BE2C (cell line): Measurements from ENCODE around the gene SLC12A6.

ENCODE experiments used
- DNase-seq: peaks from one replicate; pipeline ENCODE4 v3.0.0-alpha.2; 2020
- H3K27me3 ChIP-seq: fragments of 250-450 bp; sonication (Bioruptor Pico); 2 replicates; pipeline ENCODE4 v1.5.1; 2020; ENCODE audit warnings: mild to moderate bottlenecking
- H3K36me3 ChIP-seq: fragments of 250-450 bp; sonication (Bioruptor Pico); 2 replicates; pipeline ENCODE4 v1.5.1; 2020; ENCODE audit warnings: mild to moderate bottlenecking
- H3K4me1 ChIP-seq: fragments of 250-450 bp; sonication (Bioruptor Pico); 2 replicates; pipeline ENCODE4 v1.5.1; 2020
- H3K4me3 ChIP-seq: 2 replicates; pipeline ENCODE4 v1.5.1; 2011; ENCODE audit warnings: low read depth, low read length
- H3K9me3 ChIP-seq: fragments of 250-450 bp; sonication (Bioruptor Pico); 2 replicates; pipeline ENCODE4 v1.5.1; 2020
- CTCF ChIP-seq: IDR thresholded peaks from 2 replicates; pipeline ENCODE4 v1.5.1; 2012; ENCODE audit warnings: mild to moderate bottlenecking, low read depth, low read length

The SLC12A6 gene

DNA sequence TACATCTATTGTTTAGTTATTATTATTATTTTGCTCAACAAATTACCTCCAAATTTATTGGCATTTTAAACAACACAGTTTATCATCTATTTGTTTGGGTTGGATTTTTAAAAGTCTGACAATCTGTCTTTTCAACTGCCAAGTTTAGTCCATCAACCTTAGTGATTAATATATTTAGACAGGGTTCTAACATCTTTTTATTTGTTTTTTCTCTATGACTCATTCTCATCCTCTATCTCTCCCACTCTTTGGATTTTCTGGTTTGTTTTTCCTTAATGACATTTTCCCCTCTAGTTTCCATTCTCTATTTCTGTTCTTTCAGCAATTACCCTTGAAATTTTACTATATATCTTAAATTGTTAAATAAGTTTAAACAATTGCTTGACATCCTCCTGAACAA lies 70.8 kb downstream of the SLC12A6 start:
- Histone ChIP-seq H3K36me3 (no peaks in the 10 kb centered on the region), H3K9me3 (no peaks in the 10 kb centered on the region), H3K4me3 (no peak overlapping the region), H3K4me1 (no peaks in the 10 kb centered on the region), H3K27me3 (no peaks in the 10 kb centered on the region)
- no peak for DNase-seq
- no peak for TF ChIP-seq CTCF

- no peaks in the 10 kb centered on the region for H3K36me3 ChIP-seq
- DNase-seq, result no peak
- no peak for TF ChIP-seq CTCF
- H3K9me3 ChIP-seq, result no peaks in the 10 kb centered on the region
- H3K4me3 ChIP-seq, result no peak overlapping the region
- no peaks in the 10 kb centered on the region for H3K4me1 ChIP-seq
- H3K27me3 ChIP-seq, result no peaks in the 10 kb centered on the region
These were observed 73.5 kb downstream of the SLC12A6 start for GRCh38 chr15:34264076-34264475.

- Histone ChIP-seq H3K27me3 (no peaks in the 10 kb centered on the region), H3K9me3 (no peaks in the 10 kb centered on the region), H3K4me3 (no peak overlapping the region), H3K4me1 (no peaks in the 10 kb centered on the region), H3K36me3 (no peaks in the 10 kb centered on the region)
- DNase-seq, result no peak
- no peak for TF ChIP-seq CTCF
These were observed 75.2 kb downstream of the SLC12A6 start for GRCh38 chr15:34262362-34262761.

DNA sequence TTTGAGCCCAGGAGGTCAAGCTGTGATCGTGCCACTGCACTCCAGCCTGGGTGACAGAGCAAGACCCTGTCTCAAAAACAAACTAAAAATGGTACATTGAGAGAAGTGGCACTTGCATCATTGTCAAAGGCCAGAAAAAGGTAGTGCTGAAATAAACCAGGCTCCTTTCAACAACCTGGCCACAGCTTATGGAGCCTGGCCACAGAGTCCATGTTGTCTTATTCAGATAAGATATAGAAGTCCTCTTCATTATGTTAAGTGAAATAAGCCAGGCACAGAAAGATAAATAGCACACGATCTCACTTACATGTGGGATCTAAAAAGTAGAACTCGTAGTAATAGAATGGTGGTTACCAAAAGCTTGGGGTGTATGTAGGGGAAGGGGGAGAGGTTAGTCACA lies 78.0 kb downstream of the SLC12A6 start:
- DNase-seq, result no peak
- Histone ChIP-seq H3K9me3 (no peaks in the 10 kb centered on the region), H3K36me3 (no peaks in the 10 kb centered on the region), H3K27me3 (no peaks in the 10 kb centered on the region), H3K4me3 (no peak overlapping the region), H3K4me1 (no peaks in the 10 kb centered on the region)
- TF ChIP-seq CTCF, result no peak

- H3K27me3 ChIP-seq, result no peaks in the 10 kb centered on the region
- no peak for TF ChIP-seq CTCF
- no peaks in the 10 kb centered on the region for H3K4me1 ChIP-seq
- H3K9me3 ChIP-seq, result no peaks in the 10 kb centered on the region
- H3K4me3 ChIP-seq, result no peak overlapping the region
- no peaks in the 10 kb centered on the region for H3K36me3 ChIP-seq
- no peak for DNase-seq
These were observed 79.4 kb downstream of the SLC12A6 start for GRCh38 chr15:34258151-34258550.

DNA sequence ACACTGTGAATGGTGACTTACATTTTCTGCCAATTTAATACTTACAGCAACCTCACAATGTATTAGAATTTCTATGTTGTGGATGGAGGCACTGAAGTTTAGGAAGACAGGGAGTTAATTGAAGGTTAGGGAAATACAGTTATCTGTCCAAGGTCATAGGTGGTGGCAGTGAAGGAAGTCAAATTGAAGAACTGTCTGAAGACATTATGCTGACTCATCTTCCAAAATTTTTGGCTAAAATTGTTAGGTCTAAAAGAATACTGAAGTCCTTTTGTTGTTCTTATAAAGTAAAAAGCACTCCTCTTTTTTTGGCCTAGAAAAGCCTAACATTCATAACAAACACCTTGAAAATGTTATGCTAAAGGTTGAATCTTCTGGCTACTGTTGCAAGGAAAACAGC lies 85.0 kb downstream of the SLC12A6 start:
- Histone ChIP-seq H3K4me3 (no peak overlapping the region), H3K36me3 (no peaks in the 10 kb centered on the region), H3K4me1 (no peaks in the 10 kb centered on the region), H3K27me3 (no peaks in the 10 kb centered on the region), H3K9me3 (no peaks in the 10 kb centered on the region)
- no peak for TF ChIP-seq CTCF
- DNase-seq, result no peak
